Activated naive CD8-positive, alpha-beta T cell treated with anti-CD3 and anti-CD28 coated beads, Interleukin-2, amount 50 U/mL, for 24 hours (primary cell): ENCODE data around the gene THAP7.

Experiments
- ATAC-seq: fragments of 150-1000 bp; cut with Tn5 transposase; one replicate; pipeline ENCODE4 v1.10.0; 2021
- DNase-seq: peaks from one replicate; pipeline ENCODE4 v3.0.0; 2021
- H3K27ac Mint-ChIP-seq: one replicate; pipeline ENCODE4 v1.8.0; 2021; ENCODE audit warnings: mild to moderate bottlenecking, mixed read lengths
- H3K27me3 Mint-ChIP-seq: one replicate; pipeline ENCODE4 v1.8.0; 2021; ENCODE audit warnings: mixed read lengths
- H3K36me3 Mint-ChIP-seq: one replicate; pipeline ENCODE4 v1.8.0; 2021; ENCODE audit warnings: low read depth, mixed read lengths
- H3K4me1 Mint-ChIP-seq: one replicate; pipeline ENCODE4 v1.8.0; 2021; ENCODE audit warnings: mixed read lengths
- H3K4me3 Mint-ChIP-seq: one replicate; pipeline ENCODE4 v1.8.0; 2021; ENCODE audit warnings: mild to moderate bottlenecking, moderate library complexity, mixed read lengths
- H3K9me3 Mint-ChIP-seq: one replicate; pipeline ENCODE4 v1.8.0; 2021; ENCODE audit warnings: mixed read lengths

The THAP7 gene

GRCh38 chr22:20994128-20994901 is 7.6 kb downstream of the THAP7 start:
- ATAC-seq (no peak), DNase-seq (no peak)
- no peak overlapping the region for H3K27ac Mint-ChIP-seq
- H3K4me1 Mint-ChIP-seq: no peaks in the 10 kb centered on the region
- no peaks in the 10 kb centered on the region for H3K27me3 Mint-ChIP-seq
- peaks cover 5% of the 10 kb centered on the region for H3K36me3 Mint-ChIP-seq
- H3K4me3 Mint-ChIP-seq: no peak overlapping the region
- H3K9me3 Mint-ChIP-seq: no peaks in the 10 kb centered on the region

GRCh38 chr22:20993304-20994127 is 8.4 kb downstream of the THAP7 start:
- no peak overlapping the region for H3K27ac Mint-ChIP-seq
- no peak for DNase-seq
- H3K9me3 Mint-ChIP-seq: no peaks in the 10 kb centered on the region
- no peak for ATAC-seq
- H3K4me3 Mint-ChIP-seq: no peak overlapping the region
- no peaks in the 10 kb centered on the region for H3K4me1 Mint-ChIP-seq
- peaks cover 5% of the 10 kb centered on the region for H3K36me3 Mint-ChIP-seq
- H3K27me3 Mint-ChIP-seq: no peaks in the 10 kb centered on the region

DNA sequence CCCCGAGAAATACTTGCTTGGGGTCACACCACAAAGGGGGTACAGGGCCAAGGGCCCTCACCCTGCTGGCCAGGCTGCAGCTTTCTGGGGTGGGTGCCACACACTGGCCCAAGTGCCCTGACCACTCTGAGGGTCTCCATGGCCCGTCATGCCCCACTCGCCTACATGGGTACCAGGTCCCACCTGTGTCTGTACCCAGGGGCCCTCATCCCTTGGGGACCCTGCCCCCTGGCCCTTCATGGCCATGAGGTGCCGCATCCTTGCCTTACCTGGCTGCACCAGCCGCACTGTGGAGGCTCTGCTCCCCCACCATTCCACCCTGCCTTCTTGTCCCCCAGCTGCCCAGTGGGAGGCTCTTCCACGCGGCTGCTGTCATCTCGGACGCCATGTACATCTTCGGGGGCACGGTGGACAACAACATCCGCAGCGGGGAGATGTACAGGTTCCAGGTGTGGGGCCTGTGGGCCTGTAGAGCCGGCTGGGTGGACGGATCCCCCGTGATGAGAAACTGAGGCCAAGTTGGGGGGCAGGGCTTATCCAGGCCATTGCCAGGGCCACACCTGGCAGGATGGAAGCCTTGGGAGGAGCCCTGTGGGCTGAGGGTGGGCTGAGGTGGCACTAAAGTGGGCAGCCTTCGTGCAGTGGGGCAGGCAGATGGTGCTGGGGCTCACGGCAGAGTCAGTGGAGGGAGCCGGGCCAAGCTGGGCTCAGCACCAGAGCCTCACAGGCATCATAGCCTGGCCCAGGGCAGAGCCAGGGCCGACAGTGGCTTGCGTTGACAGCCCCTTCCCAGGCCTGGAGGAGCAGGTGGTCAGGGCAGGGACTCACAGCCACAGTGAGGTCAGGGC is 9.2 kb downstream of the THAP7 start:
- no peak overlapping the region for H3K27ac Mint-ChIP-seq
- H3K4me1 Mint-ChIP-seq: no peaks in the 10 kb centered on the region
- no peaks in the 10 kb centered on the region for H3K27me3 Mint-ChIP-seq
- no peak for ATAC-seq
- peaks cover 4% of the 10 kb centered on the region for H3K36me3 Mint-ChIP-seq
- no peak for DNase-seq
- no peaks in the 10 kb centered on the region for H3K9me3 Mint-ChIP-seq
- no peak overlapping the region for H3K4me3 Mint-ChIP-seq

GRCh38 chr22:20992056-20992442 is 9.9 kb downstream of the THAP7 start:
- peaks cover 5% of the 10 kb centered on the region for H3K36me3 Mint-ChIP-seq
- H3K4me1 Mint-ChIP-seq: no peaks in the 10 kb centered on the region
- H3K4me3 Mint-ChIP-seq: no peak overlapping the region
- H3K27ac Mint-ChIP-seq: no peak overlapping the region
- DNase-seq: no peak
- ATAC-seq: no peak
- no peaks in the 10 kb centered on the region for H3K9me3 Mint-ChIP-seq
- no peaks in the 10 kb centered on the region for H3K27me3 Mint-ChIP-seq

DNA sequence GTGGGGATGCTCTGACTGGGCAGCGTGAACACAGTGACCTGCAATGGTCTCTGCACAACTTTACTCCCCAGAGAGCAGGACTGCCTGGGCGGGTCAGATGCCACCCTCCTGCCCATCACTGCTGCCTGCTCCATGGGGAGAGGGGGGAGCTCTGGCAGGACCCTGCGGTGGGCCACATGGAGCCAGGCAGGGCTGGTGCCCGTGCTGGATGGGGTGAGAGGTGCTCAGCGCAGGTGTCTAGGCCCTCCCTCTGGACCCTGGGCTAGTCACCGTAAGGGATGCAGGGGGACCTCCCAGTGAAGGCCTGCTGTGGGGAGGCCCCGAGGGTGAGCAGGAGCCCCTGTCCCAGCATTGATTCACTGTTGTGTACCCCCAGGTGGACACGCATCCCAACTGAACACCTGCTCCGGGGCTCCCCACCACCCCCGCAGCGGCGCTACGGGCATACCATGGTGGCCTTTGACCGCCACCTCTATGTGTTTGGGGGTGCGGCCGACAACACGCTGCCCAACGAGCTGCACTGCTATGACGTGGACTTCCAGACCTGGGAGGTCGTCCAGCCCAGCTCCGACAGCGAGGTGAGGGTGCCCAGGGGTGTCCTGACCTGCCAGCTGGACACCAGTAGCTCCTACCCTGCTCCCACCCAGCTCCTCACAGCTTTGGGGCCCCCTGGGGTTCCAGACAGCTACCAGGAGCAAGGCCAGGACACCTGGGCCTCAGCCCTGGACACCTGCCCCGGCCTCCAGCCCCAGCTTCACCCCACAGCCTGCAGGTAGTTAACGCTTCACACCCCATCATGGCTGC is 10.5 kb downstream of the THAP7 start:
- no peaks in the 10 kb centered on the region for H3K9me3 Mint-ChIP-seq
- H3K27me3 Mint-ChIP-seq: no peaks in the 10 kb centered on the region
- ATAC-seq (no peak), DNase-seq (no peak)
- no peak overlapping the region for H3K27ac Mint-ChIP-seq
- H3K4me3 Mint-ChIP-seq: no peak overlapping the region
- H3K36me3 Mint-ChIP-seq: peaks cover 8% of the 10 kb centered on the region
- no peaks in the 10 kb centered on the region for H3K4me1 Mint-ChIP-seq

- H3K4me3 Mint-ChIP-seq: no peak overlapping the region
- no peaks in the 10 kb centered on the region for H3K27me3 Mint-ChIP-seq
- H3K27ac Mint-ChIP-seq: no peak overlapping the region
- ATAC-seq (no peak), DNase-seq (no peak)
- no peaks in the 10 kb centered on the region for H3K4me1 Mint-ChIP-seq
- H3K36me3 Mint-ChIP-seq: peaks cover 13% of the 10 kb centered on the region
- no peaks in the 10 kb centered on the region for H3K9me3 Mint-ChIP-seq
These were observed 11.4 kb downstream of the THAP7 start for GRCh38 chr22:20990184-20991180.

GRCh38 chr22:20989323-20990138 is 12.4 kb downstream of the THAP7 start:
- Mint-ChIP-seq H3K27ac (no peak overlapping the region), H3K27me3 (no peaks in the 10 kb centered on the region), H3K4me1 (no peaks in the 10 kb centered on the region), H3K4me3 (no peak overlapping the region), H3K9me3 (no peaks in the 10 kb centered on the region), H3K36me3 (peaks cover 13% of the 10 kb centered on the region)
- ATAC-seq: no peak
- no peak for DNase-seq

DNA sequence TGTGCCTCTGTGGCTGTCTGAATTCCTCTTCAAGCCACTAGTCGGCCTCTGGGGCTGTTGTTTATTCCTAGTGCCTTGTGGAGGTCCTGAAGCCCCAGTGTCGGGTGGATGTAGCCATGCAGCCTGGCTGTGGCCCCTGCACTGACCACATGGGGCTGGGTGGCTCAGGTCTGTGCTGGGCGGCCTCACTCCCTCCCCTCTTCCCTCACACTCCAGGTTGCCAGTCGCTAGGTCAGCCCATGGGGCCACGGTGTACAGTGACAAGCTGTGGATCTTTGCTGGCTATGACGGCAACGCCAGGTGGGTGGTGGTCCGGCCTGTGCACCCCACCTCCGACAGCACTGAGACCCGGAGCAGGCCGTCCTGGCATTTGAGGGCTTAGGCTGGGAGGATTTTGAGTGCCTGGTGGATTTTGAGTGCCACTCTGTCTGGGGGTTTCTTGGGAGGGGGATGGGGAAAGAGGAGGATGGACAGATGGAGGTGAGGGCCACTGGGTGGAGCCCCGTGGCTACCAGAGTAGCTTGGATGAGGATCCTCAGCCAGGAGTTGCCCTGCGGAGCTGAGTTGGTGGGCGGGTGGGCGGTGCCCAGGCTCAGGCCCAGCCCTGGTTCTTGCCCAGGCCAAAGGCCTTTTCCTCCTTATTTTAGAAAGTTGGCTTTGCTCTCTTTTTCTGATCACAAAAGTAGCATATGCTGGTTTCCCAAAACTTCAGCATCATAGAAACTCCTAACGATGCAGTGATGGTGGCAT is 13.2 kb downstream of the THAP7 start:
- Mint-ChIP-seq H3K27ac (no peak overlapping the region), H3K4me3 (no peak overlapping the region), H3K9me3 (no peaks in the 10 kb centered on the region), H3K4me1 (peaks cover 6% of the 10 kb centered on the region), H3K36me3 (peaks cover 19% of the 10 kb centered on the region), H3K27me3 (no peaks in the 10 kb centered on the region)
- ATAC-seq: no peak
- DNase-seq: no peak

DNA sequence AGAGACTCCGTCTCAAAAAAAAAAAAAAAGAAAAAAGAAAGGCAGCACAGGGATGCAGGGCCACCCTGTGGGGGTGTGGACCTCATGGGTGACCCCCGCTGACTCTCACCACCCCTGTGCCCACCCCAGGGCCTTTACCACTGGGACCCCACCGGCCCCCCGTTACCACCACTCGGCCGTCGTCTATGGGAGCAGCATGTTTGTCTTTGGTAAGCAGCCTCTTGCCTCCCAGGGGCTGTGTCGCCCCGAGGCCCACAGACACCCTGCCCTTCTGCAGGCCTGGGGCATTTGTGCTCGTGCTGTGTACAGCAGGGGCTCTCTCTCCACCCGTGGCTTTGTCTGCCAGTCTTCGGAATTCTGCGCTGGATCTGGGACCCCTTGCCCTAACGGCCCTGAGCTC is 14.5 kb downstream of the THAP7 start:
- Mint-ChIP-seq H3K27ac (no peak overlapping the region), H3K36me3 (peaks cover 20% of the 10 kb centered on the region), H3K4me3 (no peak overlapping the region), H3K27me3 (no peaks in the 10 kb centered on the region), H3K9me3 (no peaks in the 10 kb centered on the region), H3K4me1 (peaks cover 17% of the 10 kb centered on the region)
- DNase-seq: no peak
- ATAC-seq: no peak

DNA sequence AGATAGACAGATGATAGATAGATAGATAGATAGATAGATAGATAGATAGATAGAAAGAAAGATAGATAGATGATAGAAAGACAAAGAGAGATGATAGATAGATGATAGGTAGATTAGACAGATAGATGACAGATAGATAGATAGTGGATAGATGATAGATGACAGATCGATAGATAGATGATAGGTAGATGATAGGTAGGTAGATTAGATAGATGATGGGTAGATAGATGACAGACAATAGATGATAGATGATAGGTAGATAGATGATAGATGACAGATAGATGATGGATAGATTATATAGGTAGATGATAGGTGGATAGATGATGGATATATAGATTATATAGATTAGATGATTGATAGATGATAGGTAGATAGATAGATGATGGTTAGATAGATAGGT is 15.6 kb downstream of the THAP7 start:
- Mint-ChIP-seq H3K36me3 (peaks cover 20% of the 10 kb centered on the region), H3K4me1 (peaks cover 21% of the 10 kb centered on the region), H3K27me3 (no peaks in the 10 kb centered on the region), H3K27ac (no peak overlapping the region), H3K4me3 (no peak overlapping the region), H3K9me3 (no peaks in the 10 kb centered on the region)
- DNase-seq (no peak), ATAC-seq (no peak)

DNA sequence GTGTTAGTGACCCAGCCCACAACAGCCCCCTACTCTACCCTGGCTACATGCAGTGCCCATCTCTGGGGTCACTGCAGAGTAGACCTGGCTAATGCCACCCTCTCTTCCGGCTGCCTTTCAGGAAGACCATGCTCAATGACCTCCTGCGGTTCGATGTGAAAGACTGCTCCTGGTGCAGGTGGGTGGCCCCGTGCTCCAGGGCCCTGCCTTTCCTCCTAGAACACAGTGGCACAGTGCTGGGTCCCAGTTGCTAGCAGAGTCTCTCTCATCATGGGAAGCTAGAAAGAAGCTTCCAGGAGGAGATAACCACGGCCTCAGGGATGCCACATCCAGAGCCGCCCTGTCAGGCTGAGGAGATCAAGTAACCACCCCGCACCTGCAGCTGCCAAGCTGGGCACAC is 16.2 kb downstream of the THAP7 start:
- Mint-ChIP-seq H3K4me1 (peaks cover 27% of the 10 kb centered on the region), H3K4me3 (no peak overlapping the region), H3K27me3 (no peaks in the 10 kb centered on the region), H3K36me3 (peaks cover 20% of the 10 kb centered on the region), H3K9me3 (no peaks in the 10 kb centered on the region), H3K27ac (no peak overlapping the region)
- no peak for DNase-seq
- no peak for ATAC-seq
